ENCODE measurements around the gene ARMC6. TPM values are rescaled to one million over a fixed set of nuclear protein-coding genes. Genes with fewer than 3 reads are reported as not detected.

Gene ARMC6
- total RNA-seq, 1 donor from 2014 or later = 36.0 TPM

GRCh38 chr19:19054939-19055440 lies 21.6 kb downstream of the ARMC6 start:
- Histone ChIP-seq H3K79me2 (ENCODE audit: insufficient read depth, low read length) (peaks cover 4% of the 10 kb centered on the region), H4K20me1 (ENCODE audit: insufficient read depth, low read length) (peaks cover 16% of the 10 kb centered on the region), H3K27me3 (ENCODE audit: insufficient read depth, low read length) (no peaks in the 10 kb centered on the region), H3K4me1 (ENCODE audit: insufficient read depth, low read length) (no peaks in the 10 kb centered on the region), H3K9me3 (ENCODE audit: insufficient read depth, low read depth, low read length) (no peaks in the 10 kb centered on the region), H2AFZ (ENCODE audit: low read depth, low read length) (no peak overlapping the region), H3K4me2 (ENCODE audit: low read length) (no peak overlapping the region), H3K4me3 (ENCODE audit: insufficient read depth, low read depth, low read length) (no peak overlapping the region), H3K9ac (ENCODE audit: low read length) (no peak overlapping the region), H3K36me3 (ENCODE audit: insufficient read depth, low read length) (peaks cover 15% of the 10 kb centered on the region), H3K27ac (ENCODE audit: low read depth, low read length) (no peak overlapping the region)
- no peak for FAIRE-seq
- H3K27me3 Mint-ChIP-seq (ENCODE audit: low read depth, unreplicated experiment) = no peaks in the 10 kb centered on the region
- H3K4me3 Mint-ChIP-seq (ENCODE audit: unreplicated experiment) = no peak overlapping the region
- peaks cover 23% of the 10 kb centered on the region for H3K36me3 Mint-ChIP-seq (ENCODE audit: low read depth, unreplicated experiment)
- no peak overlapping the region for H3K27ac Mint-ChIP-seq (ENCODE audit: unreplicated experiment)
- H3K4me1 Mint-ChIP-seq (ENCODE audit: low read depth, unreplicated experiment) = peaks cover 10% of the 10 kb centered on the region
- no peaks in the 10 kb centered on the region for H3K9me3 Mint-ChIP-seq (ENCODE audit: unreplicated experiment)
- TF ChIP-seq, protein P1, sequence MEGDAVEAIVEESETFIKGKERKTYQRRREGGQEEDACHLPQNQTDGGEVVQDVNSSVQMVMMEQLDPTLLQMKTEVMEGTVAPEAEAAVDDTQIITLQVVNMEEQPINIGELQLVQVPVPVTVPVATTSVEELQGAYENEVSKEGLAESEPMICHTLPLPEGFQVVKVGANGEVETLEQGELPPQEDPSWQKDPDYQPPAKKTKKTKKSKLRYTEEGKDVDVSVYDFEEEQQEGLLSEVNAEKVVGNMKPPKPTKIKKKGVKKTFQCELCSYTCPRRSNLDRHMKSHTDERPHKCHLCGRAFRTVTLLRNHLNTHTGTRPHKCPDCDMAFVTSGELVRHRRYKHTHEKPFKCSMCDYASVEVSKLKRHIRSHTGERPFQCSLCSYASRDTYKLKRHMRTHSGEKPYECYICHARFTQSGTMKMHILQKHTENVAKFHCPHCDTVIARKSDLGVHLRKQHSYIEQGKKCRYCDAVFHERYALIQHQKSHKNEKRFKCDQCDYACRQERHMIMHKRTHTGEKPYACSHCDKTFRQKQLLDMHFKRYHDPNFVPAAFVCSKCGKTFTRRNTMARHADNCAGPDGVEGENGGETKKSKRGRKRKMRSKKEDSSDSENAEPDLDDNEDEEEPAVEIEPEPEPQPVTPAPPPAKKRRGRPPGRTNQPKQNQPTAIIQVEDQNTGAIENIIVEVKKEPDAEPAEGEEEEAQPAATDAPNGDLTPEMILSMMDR (IDR thresholded peaks at IDR 0.05; ENCODE audit: insufficient read depth, low read depth, low read length) = no peak
- TF ChIP-seq EZH2 (IDR thresholded peaks at IDR 0.05; ENCODE audit: insufficient read depth, low read length) = no peak
- no peak for DNase-seq (ENCODE audit: low read depth)

- H3K27ac Mint-ChIP-seq (ENCODE audit: unreplicated experiment) = no peak overlapping the region
- Histone ChIP-seq H4K20me1 (ENCODE audit: insufficient read depth, low read length) (peaks cover 12% of the 10 kb centered on the region), H3K79me2 (ENCODE audit: insufficient read depth, low read length) (peaks cover 4% of the 10 kb centered on the region), H3K27ac (ENCODE audit: low read depth, low read length) (no peak overlapping the region), H3K4me3 (ENCODE audit: insufficient read depth, low read depth, low read length) (no peak overlapping the region), H3K4me2 (ENCODE audit: low read length) (no peak overlapping the region), H3K9me3 (ENCODE audit: insufficient read depth, low read depth, low read length) (no peaks in the 10 kb centered on the region), H3K36me3 (ENCODE audit: insufficient read depth, low read length) (peaks cover 12% of the 10 kb centered on the region), H2AFZ (ENCODE audit: low read depth, low read length) (no peak overlapping the region), H3K9ac (ENCODE audit: low read length) (no peak overlapping the region), H3K27me3 (ENCODE audit: insufficient read depth, low read length) (no peaks in the 10 kb centered on the region), H3K4me1 (ENCODE audit: insufficient read depth, low read length) (no peaks in the 10 kb centered on the region)
- H3K36me3 Mint-ChIP-seq (ENCODE audit: low read depth, unreplicated experiment) = peaks cover 19% of the 10 kb centered on the region
- H3K9me3 Mint-ChIP-seq (ENCODE audit: unreplicated experiment) = no peaks in the 10 kb centered on the region
- H3K27me3 Mint-ChIP-seq (ENCODE audit: low read depth, unreplicated experiment) = no peaks in the 10 kb centered on the region
- no peak for FAIRE-seq
- H3K4me3 Mint-ChIP-seq (ENCODE audit: unreplicated experiment) = no peak overlapping the region
- peaks cover 4% of the 10 kb centered on the region for H3K4me1 Mint-ChIP-seq (ENCODE audit: low read depth, unreplicated experiment)
- TF ChIP-seq, protein P1 (IDR thresholded peaks at IDR 0.05; ENCODE audit: insufficient read depth, low read depth, low read length) = no peak
- no peak for TF ChIP-seq EZH2 (IDR thresholded peaks at IDR 0.05; ENCODE audit: insufficient read depth, low read length)
- no peak for DNase-seq (ENCODE audit: low read depth)
Observed at GRCh38 chr19:19055701-19056100, 22.3 kb downstream of the ARMC6 start.

- Mint-ChIP-seq H3K27me3 (ENCODE audit: low read depth, unreplicated experiment) (no peaks in the 10 kb centered on the region), H3K4me3 (ENCODE audit: unreplicated experiment) (no peak overlapping the region), H3K9me3 (ENCODE audit: unreplicated experiment) (no peaks in the 10 kb centered on the region), H3K4me1 (ENCODE audit: low read depth, unreplicated experiment) (no peaks in the 10 kb centered on the region), H3K36me3 (ENCODE audit: low read depth, unreplicated experiment) (peaks cover 14% of the 10 kb centered on the region), H3K27ac (ENCODE audit: unreplicated experiment) (no peak overlapping the region)
- H3K36me3 ChIP-seq (ENCODE audit: insufficient read depth, low read length) = peaks cover 12% of the 10 kb centered on the region
- FAIRE-seq = no peak
- H2AFZ ChIP-seq (ENCODE audit: low read depth, low read length) = no peak overlapping the region
- no peak overlapping the region for H3K4me2 ChIP-seq (ENCODE audit: low read length)
- H3K9me3 ChIP-seq (ENCODE audit: insufficient read depth, low read depth, low read length) = no peaks in the 10 kb centered on the region
- DNase-seq (ENCODE audit: low read depth) = no peak
- no peak overlapping the region for H3K9ac ChIP-seq (ENCODE audit: low read length)
- no peaks in the 10 kb centered on the region for H3K27me3 ChIP-seq (ENCODE audit: insufficient read depth, low read length)
- no peak for TF ChIP-seq EZH2 (IDR thresholded peaks at IDR 0.05; ENCODE audit: insufficient read depth, low read length)
- TF ChIP-seq, protein P1 (IDR thresholded peaks at IDR 0.05; ENCODE audit: insufficient read depth, low read depth, low read length) = no peak
- peaks cover 1% of the 10 kb centered on the region for H3K79me2 ChIP-seq (ENCODE audit: insufficient read depth, low read length)
- H3K27ac ChIP-seq (ENCODE audit: low read depth, low read length) = no peak overlapping the region
- H4K20me1 ChIP-seq (ENCODE audit: insufficient read depth, low read length) = peaks cover 6% of the 10 kb centered on the region
- H3K4me1 ChIP-seq (ENCODE audit: insufficient read depth, low read length) = no peaks in the 10 kb centered on the region
- H3K4me3 ChIP-seq (ENCODE audit: insufficient read depth, low read depth, low read length) = no peak overlapping the region
Observed at GRCh38 chr19:19056636-19057275, 23.4 kb downstream of the ARMC6 start.

Data from astrocyte (in vitro differentiated cells and primary cell).